NCI-H2227 (cell line): ENCODE measurements around the gene FAM236B.
"Not testable (repeated sequence)": the region's sequence is repeated elsewhere in the genome, so short reads cannot be mapped to it uniquely, and the experiment has no call there.

Experiments
- DNase-seq: peaks from one replicate; lab custom pipeline; 2025; ENCODE audit not compliant: unreplicated experiment; lab: John Stamatoyannopoulos, UW

FAM236B gene

DNA sequence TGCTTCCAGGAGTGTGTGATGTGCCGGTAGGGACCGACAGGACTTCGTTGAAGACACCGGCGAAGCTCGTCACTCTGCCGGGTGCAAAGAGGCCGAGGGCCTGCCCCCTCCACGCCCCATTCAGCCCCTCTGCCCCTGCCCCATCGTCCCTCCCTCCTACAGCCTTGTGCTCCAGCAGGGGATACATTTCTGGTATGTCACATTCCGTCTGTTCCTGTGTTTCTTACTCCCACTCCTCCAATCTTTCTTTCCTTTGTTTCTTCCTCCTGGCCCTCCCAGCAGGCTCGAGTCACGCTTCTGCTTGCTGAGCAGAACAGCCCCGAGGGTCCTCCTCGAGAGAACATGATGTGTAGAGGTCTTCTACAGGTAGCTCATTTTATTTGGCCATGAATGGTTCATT is at the start of gene FAM236B:
Gene FAM236B, minus strand, starts transcription at position 101 of the 400 bp plus-strand sequence. Its CDS starts 100 bp downstream, at position 1.
- DNase-seq, result not testable (repeated sequence)

GRCh38 chrX:72830701-72831100 is 48.2 kb upstream of the FAM236B start:
- not testable (repeated sequence) for DNase-seq

GRCh38 chrX:72808110-72808509 is 25.6 kb upstream of the FAM236B start, which contains the start of gene FAM236D:
Gene FAM236D, minus strand, starts transcription at chrX:72808210. Its CDS starts 100 bp downstream, at chrX:72808110.
- not testable (repeated sequence) for DNase-seq

DNA sequence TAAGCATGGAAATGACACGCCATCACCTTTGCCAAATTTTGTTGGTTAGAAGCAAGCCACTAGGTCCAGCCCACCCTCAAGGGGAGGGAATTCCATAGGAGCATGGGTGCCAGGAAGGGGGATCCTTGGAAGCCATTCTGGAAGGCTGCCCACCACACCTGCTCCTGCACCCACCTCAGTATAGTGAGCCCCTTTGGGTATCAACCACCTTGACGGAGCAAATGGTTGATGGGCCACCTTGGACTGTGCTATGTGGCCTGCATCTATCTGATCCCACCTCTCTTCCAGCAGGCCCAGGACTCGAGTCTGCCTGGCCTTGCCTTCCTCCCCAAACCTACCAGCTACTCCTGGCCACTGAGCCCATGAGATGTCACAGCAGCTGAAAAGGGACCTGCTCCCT is 7.9 kb upstream of the FAM236B start:
- not testable (repeated sequence) for DNase-seq

GRCh38 chrX:72788142-72788541 is 5.7 kb upstream of the FAM236B start:
- DNase-seq, result not testable (repeated sequence)

DNA sequence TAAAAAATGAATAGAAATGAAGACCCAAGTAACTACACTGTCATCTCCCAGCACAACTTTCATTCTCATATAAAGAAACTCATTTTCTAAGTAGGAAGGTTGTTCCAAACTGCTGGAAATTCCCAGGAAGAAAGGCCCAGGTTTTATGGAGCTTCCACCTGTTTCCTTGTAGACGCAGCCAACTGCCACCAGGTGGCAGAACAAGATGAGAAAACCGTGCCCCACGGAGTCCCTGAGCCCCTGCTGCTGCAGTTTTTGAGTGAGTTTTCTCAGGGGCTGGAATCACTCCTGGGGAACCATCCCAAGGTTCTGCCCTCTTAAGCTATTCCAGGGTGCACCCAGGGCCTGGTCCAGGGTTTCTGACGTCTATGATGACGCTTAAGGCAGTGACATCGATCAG is 1.5 kb upstream of the FAM236B start:
- not testable (repeated sequence) for DNase-seq

DNA sequence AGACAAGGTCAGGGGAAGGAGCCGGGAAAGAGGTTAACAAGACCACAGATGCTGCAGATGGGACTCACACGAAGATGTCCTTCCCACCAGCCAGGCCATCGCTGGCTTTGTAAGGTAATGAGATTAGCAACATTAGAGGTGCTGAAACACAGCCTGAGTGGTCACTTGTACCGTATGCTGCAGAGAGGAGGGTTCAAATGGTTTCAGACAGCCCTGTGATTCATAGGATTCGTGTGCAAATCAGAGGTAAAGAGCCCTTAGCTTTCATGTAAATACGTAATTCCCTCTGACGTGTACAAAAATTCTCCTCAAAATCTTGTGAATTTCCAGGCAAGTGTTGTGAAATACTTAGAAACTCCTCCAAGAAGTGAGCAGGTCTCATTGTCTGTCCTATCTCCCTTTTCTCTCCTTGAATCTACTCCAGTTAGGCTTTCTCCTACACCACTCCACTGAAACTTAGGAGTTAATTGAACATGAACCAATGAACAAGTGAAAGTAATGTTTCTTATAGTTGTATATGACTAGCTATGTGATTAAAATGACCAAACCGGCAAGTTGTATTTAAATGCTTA is 991 bp upstream of the FAM236B start:
- DNase-seq, result not testable (repeated sequence)

GRCh38 chrX:72778146-72778545 is 4.3 kb downstream of the FAM236B start:
- DNase-seq, result not testable (repeated sequence)

DNA sequence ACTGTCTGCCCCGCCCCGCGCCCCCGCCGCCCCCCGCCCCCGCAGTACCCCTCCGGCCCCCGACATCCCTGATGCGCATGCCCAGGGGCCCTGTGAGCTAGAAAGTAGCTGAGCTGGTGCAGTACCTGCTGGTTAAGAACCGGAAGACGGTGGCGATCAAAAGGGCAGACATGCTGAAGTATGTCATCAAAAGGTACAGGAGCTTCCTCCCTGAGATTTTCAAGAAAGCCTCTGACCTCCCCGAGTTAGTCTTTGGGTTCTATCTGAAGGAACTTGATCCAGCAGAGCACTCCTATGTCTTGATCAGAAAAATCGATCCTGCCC is 5.0 kb downstream of the FAM236B start:
- DNase-seq, result not testable (repeated sequence)

DNA sequence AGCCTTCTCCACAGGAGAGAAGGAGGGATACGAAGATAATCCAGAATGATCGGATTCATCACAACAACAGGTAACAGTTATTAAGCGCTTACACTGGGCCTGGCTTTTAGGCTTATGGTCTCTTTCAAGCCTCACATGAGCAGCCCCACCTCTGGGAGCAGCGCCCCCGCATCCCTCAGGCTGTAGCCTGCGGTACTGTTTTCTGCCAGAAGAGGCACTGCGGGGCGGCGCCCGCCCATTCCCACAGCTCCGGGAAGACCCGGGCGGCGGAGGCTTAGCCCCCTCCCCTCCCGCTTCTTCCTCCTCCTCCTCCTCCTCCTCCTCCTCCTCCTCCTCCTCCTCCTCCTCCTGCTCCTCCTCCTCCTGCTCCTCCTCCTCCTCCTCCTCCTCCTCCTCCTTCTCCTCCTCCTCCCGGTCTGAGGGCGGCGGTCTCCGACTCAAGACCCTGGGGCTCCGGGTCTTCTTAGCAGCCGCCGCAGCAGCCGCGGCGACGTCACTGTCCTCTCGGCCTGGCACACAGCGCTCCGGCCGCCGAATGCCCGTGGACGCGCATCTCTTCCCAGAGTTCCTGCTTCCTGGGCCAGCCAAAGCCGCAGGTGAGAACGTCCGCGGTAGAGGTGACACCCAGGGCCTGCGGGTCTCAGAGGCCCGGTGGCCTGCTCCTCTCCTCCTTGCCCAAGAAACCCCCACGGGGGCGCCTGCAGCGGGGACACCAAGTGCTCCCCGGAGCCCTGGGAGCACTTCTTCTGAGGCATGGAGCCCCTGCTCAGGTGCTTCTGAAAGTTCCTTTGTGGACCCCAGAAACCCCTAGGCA is 5.6 kb downstream of the FAM236B start, which contains the start of gene DMRTC1B:
Gene DMRTC1B, plus strand, starts transcription at position 238 of the 814 bp plus-strand sequence. CDS start 68,246 bp downstream, outside the sequence.
- not testable (repeated sequence) for DNase-seq

GRCh38 chrX:72760454-72760853 is 22.0 kb downstream of the FAM236B start:
- DNase-seq, result not testable (repeated sequence)

DNA sequence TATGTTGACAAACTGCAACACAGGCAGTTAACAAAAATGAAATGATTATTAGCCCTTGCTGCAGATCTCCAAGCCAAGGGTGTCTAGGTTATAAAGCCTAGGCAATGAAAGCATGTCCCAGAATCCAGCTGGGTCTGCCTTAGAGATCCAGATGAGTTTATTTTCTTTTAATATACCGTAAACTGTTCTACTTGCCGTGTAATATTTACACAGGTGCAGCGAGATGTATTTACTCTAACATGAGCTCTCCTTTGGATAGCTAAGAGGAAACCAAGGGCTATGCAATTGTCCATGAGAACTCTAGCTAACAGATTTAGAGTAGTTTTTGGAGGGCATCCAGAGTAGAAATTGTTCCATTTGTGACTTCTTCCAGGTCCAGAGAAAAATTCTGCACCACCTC is 33.9 kb downstream of the FAM236B start:
- not testable (repeated sequence) for DNase-seq

DNA sequence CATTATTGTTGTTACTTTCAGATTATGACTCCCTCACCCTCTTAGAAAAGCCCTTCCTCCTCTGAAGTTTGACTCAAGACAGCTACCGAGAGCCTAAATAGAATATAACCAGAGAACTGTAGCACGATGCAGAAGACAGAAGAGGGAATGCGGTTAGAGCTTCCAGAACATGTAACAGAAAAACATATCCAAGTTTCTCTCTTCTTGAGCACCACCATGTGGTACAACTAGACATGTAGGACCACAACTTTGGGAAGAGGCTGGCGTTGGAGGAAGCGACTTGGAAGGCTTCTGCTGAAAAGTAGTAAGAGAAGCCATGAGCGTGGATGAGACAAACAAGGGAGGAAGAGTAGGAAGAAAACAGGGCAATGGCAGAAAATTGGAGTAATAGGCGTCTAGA is 36.9 kb downstream of the FAM236B start:
- not testable (repeated sequence) for DNase-seq

DNA sequence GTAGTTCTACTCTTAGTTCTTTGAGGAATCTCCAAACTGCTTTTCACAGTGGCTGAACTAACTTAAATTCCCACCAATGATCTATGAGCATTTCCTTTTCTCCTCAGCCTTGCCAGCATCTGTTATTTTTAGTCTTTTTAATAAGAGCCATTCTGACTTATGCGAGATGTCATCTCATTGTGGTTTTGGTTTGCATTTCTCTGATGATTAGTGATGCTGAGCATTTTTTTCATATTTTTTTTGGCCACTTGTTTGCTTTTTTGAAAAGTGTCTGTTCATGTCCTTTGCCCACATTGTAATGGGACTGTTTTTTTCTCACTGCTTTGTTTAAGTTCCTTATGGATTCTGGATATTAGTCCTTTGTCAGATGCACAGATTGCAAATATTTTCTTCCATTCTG is 46.9 kb downstream of the FAM236B start:
- DNase-seq, result no peak

DNA sequence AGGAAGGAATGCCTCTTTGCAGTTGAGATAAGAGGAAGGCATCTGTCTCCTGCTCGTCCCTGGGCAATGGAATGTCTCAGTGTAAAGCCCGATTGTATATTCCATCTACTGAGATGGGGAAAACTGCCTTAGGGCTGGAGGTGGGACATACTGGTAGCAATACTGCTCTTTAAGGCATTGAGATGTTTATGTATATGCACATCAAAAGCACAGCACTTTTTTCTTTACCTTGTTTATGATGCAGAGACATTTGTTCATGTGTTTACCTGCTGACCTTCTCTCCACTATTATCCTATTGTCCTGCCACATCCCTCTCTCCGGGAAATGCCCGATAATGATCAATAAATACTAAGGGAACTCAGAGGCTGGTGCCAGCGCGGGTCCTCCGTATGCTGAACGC is 48.8 kb downstream of the FAM236B start:
- not testable (repeated sequence) for DNase-seq
